Fibroblast of the aortic adventitia (primary cell): ENCODE data around the gene STX2. TPM values are rescaled to one million over a fixed set of nuclear protein-coding genes. Genes with fewer than 3 reads are reported as not detected.
"Not testable (repeated sequence)": the region's sequence is repeated elsewhere in the genome, so short reads cannot be mapped to it uniquely, and the experiment has no call there.

ENCODE experiments used
- DNase-seq: peaks from one replicate; pipeline ENCODE4 v3.0.0-alpha.2; 2010; ENCODE audit warnings: low read depth
- H3K4me3 ChIP-seq: 2 replicates; pipeline ENCODE4 v1.5.1; 2011; ENCODE audit warnings: low read depth, mild to moderate bottlenecking, control low read depth, low read length, moderate library complexity
- CTCF ChIP-seq: IDR thresholded peaks from 2 replicates; pipeline ENCODE4 v1.5.1; 2011; ENCODE audit warnings: mild to moderate bottlenecking, low read length, control low read depth, inconsistent platforms; ENCODE audit not compliant: insufficient read depth
- total RNA-seq: library from RNA; depleted of rRNA; stranded (reverse); fragments of >200 nt; gene quantifications from 2 replicates; pipeline ENCODE4 v1.2.3, GENCODE V29; 2012; ENCODE audit warnings: low replicate concordance

STX2 gene
- total RNA-seq, 1 donor, result 48.1 TPM

GRCh38 chr12:130868412-130868811, 29.4 kb upstream of the STX2 start:
- TF ChIP-seq CTCF, result no peak
- no peak for DNase-seq
- H3K4me3 ChIP-seq, result no peak overlapping the region

GRCh38 chr12:130863298-130863697, 24.2 kb upstream of the STX2 start:
- no peak for DNase-seq
- H3K4me3 ChIP-seq, result no peak overlapping the region
- TF ChIP-seq CTCF, result no peak

- DNase-seq, result not testable (repeated sequence)
Measured at GRCh38 chr12:130862771-130863170, 23.7 kb upstream of the STX2 start.

GRCh38 chr12:130862161-130862560, 23.1 kb upstream of the STX2 start:
- DNase-seq, result no peak
- TF ChIP-seq CTCF, result no peak
- no peak overlapping the region for H3K4me3 ChIP-seq

More at GRCh38 chr12:130862771-130863170, 23.7 kb upstream of the STX2 start:
- H3K4me3 ChIP-seq, result not testable (repeated sequence)

- no peak for TF ChIP-seq CTCF
- no peak for DNase-seq
- no peak overlapping the region for H3K4me3 ChIP-seq
Measured at GRCh38 chr12:130860311-130860710, 21.3 kb upstream of the STX2 start.

GRCh38 chr12:130859161-130859560, 20.1 kb upstream of the STX2 start:
- TF ChIP-seq CTCF, result no peak
- no peak for DNase-seq
- no peak overlapping the region for H3K4me3 ChIP-seq

GRCh38 chr12:130858084-130858483, 19.0 kb upstream of the STX2 start:
- no peak for DNase-seq
- TF ChIP-seq CTCF, result no peak
- H3K4me3 ChIP-seq, result no peak overlapping the region
